Fibroblast of gingiva (primary cell): ENCODE measurements around the gene DTNBP1.

Experiments used
- DNase-seq: peaks from one replicate; pipeline ENCODE4 v3.0.0-alpha.2; 2011; ENCODE audit warnings: low read depth

Gene DTNBP1

DNA sequence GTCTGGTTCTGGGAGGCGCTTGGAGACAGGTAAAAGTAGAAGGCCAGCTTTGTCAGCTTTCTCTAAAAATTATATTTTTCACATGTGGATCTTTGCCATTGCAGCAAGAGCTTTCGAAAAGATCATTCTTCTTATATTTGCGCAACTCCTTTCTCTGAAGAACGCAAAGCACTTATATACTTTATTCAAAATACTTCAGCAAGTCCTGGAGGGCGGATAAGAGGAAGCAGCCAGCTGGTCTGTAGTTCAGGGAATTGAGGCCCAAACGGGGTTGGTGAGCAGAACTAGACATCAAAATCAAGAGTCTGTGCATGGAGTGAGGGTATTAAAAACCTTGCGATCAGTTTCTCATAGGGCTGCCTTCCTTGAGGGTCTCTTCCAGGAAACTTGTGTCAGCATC is 182.3 kb downstream of the DTNBP1 start:
- DNase-seq = no peak

DNA sequence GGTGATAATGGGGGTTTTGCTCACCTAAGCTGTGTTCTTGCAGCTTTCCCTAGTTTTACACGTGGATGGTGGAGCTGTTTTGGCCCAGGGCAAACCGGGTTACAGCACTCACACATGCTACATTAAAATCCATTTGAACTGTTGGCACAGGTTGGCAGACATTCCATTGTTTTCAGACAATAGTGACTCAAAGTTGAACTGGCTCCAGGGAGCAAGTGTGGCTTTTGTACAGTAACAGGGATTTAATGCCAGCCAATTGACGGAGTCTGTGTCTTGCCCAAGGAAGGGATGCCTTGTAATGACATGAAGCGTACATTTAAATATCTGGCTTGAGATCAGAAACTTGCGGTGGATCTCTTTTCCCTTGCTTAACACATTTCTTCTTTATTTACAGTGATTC is 183.1 kb downstream of the DTNBP1 start:
- peak; percentile 77 for DNase-seq

DNA sequence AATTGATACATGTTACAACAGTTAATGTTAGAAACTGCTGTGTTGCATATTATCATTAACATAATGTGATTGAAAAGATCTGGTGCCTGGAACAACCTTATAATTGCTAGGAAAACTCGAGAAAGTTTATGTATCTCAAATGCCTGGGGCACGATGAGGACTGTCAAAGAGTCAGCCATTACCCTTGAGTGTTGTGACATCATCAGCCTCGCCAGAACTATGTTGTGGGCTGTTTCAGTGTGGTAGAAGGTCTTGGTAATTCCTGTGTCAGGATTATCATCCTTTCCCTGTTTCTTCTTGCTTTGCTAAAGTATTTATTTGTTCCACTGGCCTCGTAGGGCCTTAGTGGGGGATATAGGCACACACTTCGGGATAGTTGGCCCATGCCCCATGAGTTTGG is 185.1 kb downstream of the DTNBP1 start:
- DNase-seq = no peak

DNA sequence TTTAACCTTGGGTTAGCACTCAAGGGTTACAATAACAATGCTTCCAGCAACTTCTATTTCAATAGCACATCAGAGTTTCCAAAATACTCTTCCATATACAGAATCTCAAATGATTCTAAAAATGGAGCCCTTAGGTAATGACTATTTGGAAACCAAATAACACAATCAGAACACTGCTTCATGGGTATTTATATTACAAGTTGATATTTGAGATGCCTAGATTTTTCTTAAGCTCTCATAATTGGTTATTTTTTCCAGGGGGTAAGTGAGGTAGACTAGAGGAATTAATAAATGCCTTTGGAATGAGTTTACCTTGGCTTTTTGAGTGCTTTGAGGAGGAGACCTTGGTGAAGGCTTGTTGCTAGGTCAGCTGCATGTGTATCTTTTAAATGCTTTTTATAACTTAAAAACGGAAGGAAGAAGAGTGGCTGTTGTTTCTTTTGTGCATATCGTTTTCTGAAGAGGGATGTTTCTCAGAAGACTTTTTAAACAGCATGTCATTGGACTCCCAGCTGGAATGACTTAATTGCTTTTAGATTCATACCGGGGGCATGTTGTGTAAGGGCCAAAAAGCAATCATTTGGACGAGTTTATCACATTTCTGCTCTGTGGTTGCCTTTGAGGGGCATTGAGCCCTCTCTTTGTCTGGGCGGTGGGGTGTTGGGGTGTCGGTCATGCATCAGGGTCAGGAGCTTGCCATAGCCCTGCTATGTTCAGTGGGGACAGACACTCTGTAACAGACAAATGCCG is 186.0 kb downstream of the DTNBP1 start:
- peak; percentile 73 for DNase-seq

DNA sequence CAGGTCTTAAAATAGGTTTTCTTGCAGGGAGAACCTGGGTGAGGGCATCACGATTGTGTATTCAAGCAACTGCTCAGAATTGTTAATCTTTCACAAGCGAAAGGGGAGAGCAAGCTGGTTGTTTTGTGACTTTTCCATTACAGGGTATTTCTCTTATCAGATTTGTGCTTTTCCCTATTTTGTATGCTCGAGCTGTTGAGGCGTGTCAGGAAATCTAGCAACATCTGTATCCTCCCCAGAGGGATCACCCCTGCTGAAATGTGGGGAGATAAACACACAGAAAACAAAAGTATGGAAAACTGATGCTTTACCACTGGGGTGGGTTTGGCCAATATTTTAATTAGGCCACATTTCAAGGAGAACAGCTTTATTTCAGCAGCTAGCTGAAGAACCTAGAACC is 187.0 kb downstream of the DTNBP1 start:
- DNase-seq = no peak

DNA sequence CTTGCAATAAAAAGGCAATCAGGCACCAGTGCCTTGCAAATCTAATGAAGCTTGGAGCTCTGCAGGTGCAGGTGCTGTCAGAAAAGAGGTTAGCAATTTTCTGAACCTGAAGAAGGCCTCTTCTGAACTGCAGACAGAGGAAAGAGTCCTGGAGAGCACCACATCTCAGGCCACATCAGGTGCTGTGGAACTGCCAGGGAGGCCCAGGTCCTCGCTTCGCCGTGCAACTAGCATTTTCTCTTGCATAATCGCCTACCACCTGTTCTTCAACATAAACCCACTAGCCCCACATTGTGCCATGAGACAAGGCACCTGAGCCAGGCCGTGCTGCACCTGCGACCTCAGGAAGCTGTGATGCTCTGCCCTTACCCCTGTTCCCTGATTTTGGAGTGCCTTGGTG is 187.6 kb downstream of the DTNBP1 start:
- no peak for DNase-seq

DNA sequence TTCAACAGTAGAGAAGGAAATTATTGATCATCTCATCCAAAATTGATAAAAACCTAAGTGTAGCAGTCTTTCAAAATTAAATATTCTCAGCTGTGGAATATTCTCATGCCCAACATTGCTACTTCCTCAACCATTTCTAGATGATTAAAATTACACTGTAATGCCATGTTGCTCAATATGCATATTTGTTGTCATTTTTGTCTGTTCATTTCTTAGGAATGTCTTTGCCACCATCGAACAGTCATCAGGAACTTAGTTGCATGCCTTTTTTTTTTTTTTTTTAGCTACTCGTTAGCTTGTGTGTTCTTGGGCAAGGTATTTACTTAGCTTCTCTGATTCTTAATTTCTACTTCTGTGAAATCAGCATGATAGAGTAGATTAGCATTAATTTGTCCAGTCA is 188.6 kb downstream of the DTNBP1 start:
- peak; percentile 90 for DNase-seq

DNA sequence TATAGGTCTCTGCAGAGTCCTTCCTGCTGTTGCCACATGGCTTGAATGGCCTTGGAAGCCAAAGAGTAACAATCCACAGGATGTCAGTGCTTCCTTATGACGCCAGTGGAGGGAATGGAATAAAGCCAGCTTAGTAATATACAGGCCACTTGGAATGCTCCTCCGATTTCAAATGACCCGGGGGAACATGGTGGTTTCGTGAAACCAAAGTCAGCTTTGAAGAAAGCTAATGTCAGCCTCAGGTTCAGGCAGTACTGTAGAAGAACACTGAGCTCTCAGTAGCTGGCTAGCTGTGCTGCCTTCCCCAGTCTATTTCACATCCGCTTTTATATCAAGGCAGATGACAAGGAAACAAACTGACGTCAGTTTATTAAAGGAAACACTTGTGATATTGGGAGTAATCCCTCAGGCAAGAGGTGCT is 189.1 kb downstream of the DTNBP1 start:
- peak; percentile 93 for DNase-seq

DNA sequence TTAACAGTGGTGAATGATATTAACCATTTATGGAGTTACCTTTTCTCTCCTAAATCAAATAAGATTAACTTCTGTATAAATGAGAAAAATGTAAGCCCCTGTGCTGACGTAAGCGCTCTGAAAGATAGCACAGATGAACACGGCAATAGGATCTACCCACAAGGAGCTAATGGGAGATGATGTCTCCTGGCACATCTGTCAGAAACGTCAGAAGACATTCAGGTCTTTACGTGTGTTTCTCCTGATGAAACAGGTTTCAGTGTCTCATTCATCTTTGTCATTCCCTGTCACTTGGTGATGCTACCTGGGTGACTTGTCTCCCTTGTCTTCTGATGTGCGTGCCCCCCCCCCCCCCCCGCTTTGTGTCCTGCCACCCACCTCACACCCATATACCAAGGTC is 189.7 kb downstream of the DTNBP1 start:
- no peak for DNase-seq
